Measurements from ENCODE around the gene AUTS2. TPM values are rescaled to one million over a fixed set of nuclear protein-coding genes. Genes with fewer than 3 reads are reported as not detected.

Gene AUTS2
- total RNA-seq, 2 experiments from 2014 or later, result 16.9 to 17.7 TPM

DNA sequence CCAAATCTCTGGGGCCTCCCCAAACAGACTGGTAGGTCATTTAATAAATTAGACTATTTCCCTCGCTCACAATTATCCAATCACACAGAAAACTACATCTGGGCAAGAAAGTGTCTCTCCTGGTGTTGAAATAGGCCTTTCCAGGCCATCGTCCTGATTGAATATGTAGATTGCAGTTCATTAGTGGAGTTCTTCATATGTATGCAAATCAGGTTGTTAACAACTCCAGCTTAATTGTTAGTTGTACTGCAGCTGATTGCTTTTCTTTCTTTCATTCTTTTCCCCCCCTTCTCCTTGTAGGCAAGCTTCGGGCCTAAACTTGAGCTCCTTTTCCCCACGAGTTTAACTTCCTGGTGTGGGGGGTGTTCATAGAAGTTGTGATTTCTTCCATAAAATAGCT is 1174.6 kb downstream of the AUTS2 start:
- CTCF ChIA-PET, result interaction anchor here (0.8 to 1.0 kb wide), 2 partner anchors 8 to 57 kb away, joined by 3 read pairs; no protein-coding TSS in a partner anchor
- Mint-ChIP-seq H3K36me3 (ENCODE audit: low read depth) (peaks cover 10% of the 10 kb centered on the region), H3K4me1 (peaks cover 34% of the 10 kb centered on the region)

GRCh38 chr7:70773406-70773805 is 1175.1 kb downstream of the AUTS2 start:
- CTCF ChIA-PET, result interaction anchor here (0.8 to 1.0 kb wide), 3 partner anchors 9 to 57 kb away, joined by 3 read pairs; no protein-coding TSS in a partner anchor
- POLR2A ChIA-PET, result interaction anchor here (1.4 to 6.4 kb wide), 2 partner anchors 9 to 14 kb away, joined by 4 to 32 read pairs; no protein-coding TSS in a partner anchor
- Mint-ChIP-seq H3K36me3 (ENCODE audit: low read depth) (peaks cover 9% of the 10 kb centered on the region), H3K9me3 (peaks cover 2% of the 10 kb centered on the region), H3K4me3 (no peak overlapping the region), H3K27me3 (no peaks in the 10 kb centered on the region), H3K27ac (no peak overlapping the region), H3K4me1 (peaks cover 38% of the 10 kb centered on the region)
- no peak for DNase-seq

More for the DNA sequence above, 1174.6 kb downstream of the AUTS2 start:
- Mint-ChIP-seq H3K27me3 (no peaks in the 10 kb centered on the region), H3K27ac (no peak overlapping the region), H3K9me3 (peaks cover 2% of the 10 kb centered on the region), H3K4me3 (no peak overlapping the region)
- POLR2A ChIA-PET, result interaction anchor here (6.4 kb wide), 1 partner anchor 9 kb away, joined by 32 read pairs; no protein-coding TSS in a partner anchor
- no peak for DNase-seq

DNA sequence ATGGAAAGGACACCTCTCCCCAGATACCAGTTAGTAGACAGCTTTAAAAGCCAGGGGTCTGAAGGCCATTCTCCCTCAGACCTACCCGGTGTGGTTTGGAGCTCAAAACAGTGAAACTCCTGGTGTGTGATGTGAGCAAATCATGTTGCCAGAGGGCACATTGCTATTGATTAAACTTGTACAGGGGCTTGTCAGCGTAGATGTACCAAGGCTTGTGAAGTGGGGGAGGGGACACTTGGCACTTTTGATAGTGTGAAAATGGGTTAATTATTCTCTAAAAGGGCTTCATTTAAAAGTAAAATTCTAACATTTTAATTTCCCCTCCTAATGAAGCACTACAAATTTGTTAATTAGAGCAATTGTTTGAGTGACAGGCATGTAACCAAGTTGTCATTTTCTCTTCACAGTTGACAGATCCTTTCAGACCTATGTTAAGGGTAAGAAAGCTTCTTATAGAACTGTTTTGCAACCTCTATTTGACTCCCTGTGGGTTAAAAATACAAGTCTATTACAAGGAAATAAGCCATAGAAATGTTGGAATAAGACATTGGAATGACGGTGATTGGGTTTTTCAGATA is 1176.8 kb downstream of the AUTS2 start:
- Mint-ChIP-seq H3K27ac (peak overlapping the region; percentile 40), H3K9me3 (peaks cover 2% of the 10 kb centered on the region), H3K27me3 (no peaks in the 10 kb centered on the region), H3K4me1 (peaks cover 55% of the 10 kb centered on the region), H3K36me3 (ENCODE audit: low read depth) (peaks cover 23% of the 10 kb centered on the region), H3K4me3 (no peak overlapping the region)
- no peak for DNase-seq
- ChIA-PET CTCF (interaction anchor here (0.8 to 3.6 kb wide), 8 partner anchors 11 to 95 kb away, joined by 3 to 16 read pairs (median 4); no protein-coding TSS in a partner anchor), POLR2A (interaction anchor here (1.4 to 6.4 kb wide), 3 partner anchors 11 to 13 kb away, joined by 4 to 75 read pairs (median 32); no protein-coding TSS in a partner anchor)

DNA sequence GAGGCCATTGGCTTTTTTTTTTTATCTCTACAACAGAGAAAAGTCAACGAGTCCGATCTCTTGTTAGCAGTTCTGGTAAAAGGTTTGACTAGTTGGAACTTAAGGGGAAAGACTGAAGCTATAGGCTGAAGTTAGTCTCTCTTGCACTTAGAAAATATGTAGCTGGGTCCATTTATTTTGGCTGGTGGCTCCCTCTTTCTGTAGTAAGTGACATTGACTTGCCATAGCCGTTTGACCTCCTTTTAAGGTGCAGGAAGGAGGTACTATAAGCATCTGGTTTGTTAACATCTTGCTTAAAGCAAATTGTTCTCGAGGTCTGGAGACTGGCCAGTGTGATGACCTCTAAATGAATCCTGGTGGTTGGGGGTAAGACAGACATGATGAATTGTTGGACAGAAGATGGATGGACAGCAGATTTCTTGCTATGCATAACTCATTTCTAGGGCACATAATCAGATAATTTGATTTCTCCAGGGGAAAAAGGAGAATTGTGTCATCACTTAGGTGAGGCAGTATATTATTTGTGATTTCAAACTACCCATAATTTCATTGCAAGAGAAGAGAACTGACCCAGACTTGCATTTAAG is 1177.4 kb downstream of the AUTS2 start:
- Mint-ChIP-seq H3K27me3 (no peaks in the 10 kb centered on the region), H3K9me3 (peaks cover 2% of the 10 kb centered on the region), H3K27ac (peak overlapping the region; percentile 40), H3K36me3 (ENCODE audit: low read depth) (peaks cover 24% of the 10 kb centered on the region), H3K4me3 (no peak overlapping the region), H3K4me1 (peaks cover 56% of the 10 kb centered on the region)
- ChIA-PET CTCF (interaction anchor here (1.2 to 3.6 kb wide), 6 partner anchors 11 to 78 kb away, joined by 3 to 16 read pairs (median 4); no protein-coding TSS in a partner anchor), POLR2A (interaction anchor here (1.5 to 6.4 kb wide), 4 partner anchors 11 to 81 kb away, joined by 4 to 75 read pairs (median 29); no protein-coding TSS in a partner anchor)
- DNase-seq, result no peak

GRCh38 chr7:70776627-70777101 is 1178.4 kb downstream of the AUTS2 start:
- peaks cover 56% of the 10 kb centered on the region for H3K4me1 Mint-ChIP-seq
- no peak overlapping the region for H3K4me3 Mint-ChIP-seq
- peak; percentile 51 for DNase-seq
- H3K27me3 Mint-ChIP-seq, result no peaks in the 10 kb centered on the region
- peaks cover 2% of the 10 kb centered on the region for H3K9me3 Mint-ChIP-seq
- ChIA-PET CTCF (interaction anchor here (0.9 to 3.6 kb wide), 7 partner anchors 10 to 54 kb away, joined by 3 to 16 read pairs (median 4); no protein-coding TSS in a partner anchor), POLR2A (interaction anchor here (1.2 to 6.4 kb wide), 5 partner anchors 11 to 82 kb away, joined by 3 to 75 read pairs (median 26); no protein-coding TSS in a partner anchor)
- H3K27ac Mint-ChIP-seq, result peak overlapping the region; percentile 83
- H3K36me3 Mint-ChIP-seq (ENCODE audit: low read depth), result peaks cover 25% of the 10 kb centered on the region

GRCh38 chr7:70777251-70777650 is 1179.0 kb downstream of the AUTS2 start:
- POLR2A ChIA-PET, result interaction anchor here (1.2 to 6.4 kb wide), 4 partner anchors 10 to 82 kb away, joined by 3 to 75 read pairs (median 29); no protein-coding TSS in a partner anchor
- no peak for DNase-seq
- peak overlapping the region; percentile 83 for H3K27ac Mint-ChIP-seq
- H3K4me1 Mint-ChIP-seq, result peaks cover 56% of the 10 kb centered on the region
- H3K9me3 Mint-ChIP-seq, result no peaks in the 10 kb centered on the region
- H3K4me3 Mint-ChIP-seq, result no peak overlapping the region
- peaks cover 26% of the 10 kb centered on the region for H3K36me3 Mint-ChIP-seq (ENCODE audit: low read depth)
- H3K27me3 Mint-ChIP-seq, result no peaks in the 10 kb centered on the region
- CTCF ChIA-PET, result interaction anchor here (1.0 to 3.6 kb wide), 6 partner anchors 10 to 52 kb away, joined by 3 to 16 read pairs (median 6); no protein-coding TSS in a partner anchor

- peaks cover 56% of the 10 kb centered on the region for H3K4me1 Mint-ChIP-seq
- POLR2A ChIA-PET, result interaction anchor here (0.7 to 6.4 kb wide), 5 partner anchors 9 to 183 kb away, joined by 3 to 75 read pairs (median 26); no protein-coding TSS in a partner anchor
These were observed 1180.3 kb downstream of the AUTS2 start for GRCh38 chr7:70778585-70778984.

DNA sequence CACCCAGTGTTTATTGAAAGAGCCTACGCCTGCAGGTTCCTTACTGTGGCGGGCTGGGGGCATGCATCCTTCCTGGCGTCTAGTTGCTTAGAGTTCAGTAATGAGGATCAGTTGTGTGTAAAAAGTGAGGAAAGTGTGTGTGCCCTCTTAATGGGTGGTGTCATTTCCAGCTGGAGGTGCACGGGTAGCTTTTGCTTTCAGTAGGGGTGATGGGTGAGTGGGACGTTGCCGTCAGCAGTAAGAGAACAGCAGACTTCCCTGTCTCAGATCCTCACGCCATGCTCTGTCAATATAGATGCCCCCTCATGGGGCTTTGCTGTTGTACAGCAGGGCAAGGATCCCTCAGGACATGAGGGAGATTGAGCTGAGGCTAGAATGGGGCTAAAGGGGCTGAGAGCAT is 1181.0 kb downstream of the AUTS2 start:
- H3K4me3 Mint-ChIP-seq, result peak overlapping the region; percentile 62
- H3K27ac Mint-ChIP-seq, result peak overlapping the region; percentile 83
- CTCF ChIA-PET, result interaction anchor here (0.8 to 1.9 kb wide), 6 partner anchors 7 to 120 kb away, joined by 3 to 12 read pairs (median 4); no protein-coding TSS in a partner anchor
- POLR2A ChIA-PET, result interaction anchor here (1.2 to 5.1 kb wide), 3 partner anchors 8 to 84 kb away, joined by 3 to 75 read pairs (median 26); no protein-coding TSS in a partner anchor
- H3K4me1 Mint-ChIP-seq, result peaks cover 53% of the 10 kb centered on the region
- no peaks in the 10 kb centered on the region for H3K27me3 Mint-ChIP-seq
- peaks cover 30% of the 10 kb centered on the region for H3K36me3 Mint-ChIP-seq (ENCODE audit: low read depth)
- DNase-seq, result peak; percentile 30
- no peaks in the 10 kb centered on the region for H3K9me3 Mint-ChIP-seq

More at GRCh38 chr7:70778585-70778984, 1180.3 kb downstream of the AUTS2 start:
- Mint-ChIP-seq H3K4me3 (no peak overlapping the region), H3K27me3 (no peaks in the 10 kb centered on the region), H3K9me3 (no peaks in the 10 kb centered on the region), H3K27ac (peak overlapping the region; percentile 83), H3K36me3 (ENCODE audit: low read depth) (peaks cover 30% of the 10 kb centered on the region)
- CTCF ChIA-PET, result interaction anchor here (0.9 to 1.9 kb wide), 4 partner anchors 8 to 80 kb away, joined by 3 to 12 read pairs (median 4); no protein-coding TSS in a partner anchor
- no peak for DNase-seq

DNA sequence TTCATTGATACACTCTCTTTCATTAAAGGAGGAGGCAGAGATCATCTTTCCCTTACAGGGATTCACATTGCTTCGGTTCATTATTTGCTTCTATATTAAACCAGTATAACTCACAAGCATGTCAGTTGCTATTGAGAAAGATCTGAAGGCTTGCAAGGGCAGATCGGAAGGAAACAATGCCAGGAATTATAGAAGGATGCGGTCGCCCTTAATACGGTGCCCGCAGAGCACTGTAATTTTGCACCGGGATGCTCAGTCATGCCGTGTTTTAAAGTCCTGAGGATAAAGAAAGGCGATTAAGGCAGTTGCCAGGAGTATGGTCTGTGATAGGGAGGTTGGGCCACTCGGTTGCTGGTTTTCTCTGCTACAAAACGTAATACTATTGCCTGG is 1183.6 kb downstream of the AUTS2 start:
- CTCF ChIA-PET, result no interaction called here
- no peak overlapping the region for H3K4me3 Mint-ChIP-seq
- DNase-seq, result no peak
- H3K9me3 Mint-ChIP-seq, result peaks cover 2% of the 10 kb centered on the region
- H3K4me1 Mint-ChIP-seq, result peaks cover 42% of the 10 kb centered on the region
- H3K36me3 Mint-ChIP-seq (ENCODE audit: low read depth), result peaks cover 37% of the 10 kb centered on the region
- no peaks in the 10 kb centered on the region for H3K27me3 Mint-ChIP-seq
- POLR2A ChIA-PET, result no interaction called here
- H3K27ac Mint-ChIP-seq, result no peak overlapping the region

- CTCF ChIA-PET, result no interaction called here
These were observed 1184.5 kb downstream of the AUTS2 start for GRCh38 chr7:70782796-70783195.

DNA sequence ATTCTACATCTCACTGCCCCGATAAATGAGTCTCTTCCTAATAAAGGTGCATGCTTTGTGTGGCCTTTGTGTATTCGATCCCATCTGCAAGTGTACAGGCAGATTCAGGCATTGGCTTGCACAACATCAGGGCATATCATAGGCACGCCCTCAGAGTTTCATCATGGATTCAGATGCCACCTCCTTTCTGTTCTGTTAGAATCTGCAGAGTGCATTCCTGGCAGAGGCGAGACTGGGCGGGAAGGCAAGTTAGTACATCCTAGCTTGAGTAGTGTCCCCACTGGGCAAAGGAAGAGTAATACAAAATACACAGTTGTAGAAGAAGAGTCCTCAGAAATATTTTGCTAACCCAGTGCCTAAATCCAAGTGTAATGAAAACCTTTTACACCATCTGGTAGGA is 1187.2 kb downstream of the AUTS2 start:
- POLR2A ChIA-PET, result interaction anchor here (4.9 kb wide), 1 partner anchor 8 kb away, joined by 75 read pairs; no protein-coding TSS in a partner anchor
- peaks cover 37% of the 10 kb centered on the region for H3K36me3 Mint-ChIP-seq (ENCODE audit: low read depth)

More at GRCh38 chr7:70782796-70783195, 1184.5 kb downstream of the AUTS2 start:
- H3K27me3 Mint-ChIP-seq, result no peaks in the 10 kb centered on the region
- H3K36me3 Mint-ChIP-seq (ENCODE audit: low read depth), result peaks cover 45% of the 10 kb centered on the region
- no peak for DNase-seq
- H3K4me1 Mint-ChIP-seq, result peaks cover 42% of the 10 kb centered on the region
- peaks cover 2% of the 10 kb centered on the region for H3K9me3 Mint-ChIP-seq
- POLR2A ChIA-PET, result no interaction called here
- no peak overlapping the region for H3K27ac Mint-ChIP-seq
- H3K4me3 Mint-ChIP-seq, result no peak overlapping the region

DNA sequence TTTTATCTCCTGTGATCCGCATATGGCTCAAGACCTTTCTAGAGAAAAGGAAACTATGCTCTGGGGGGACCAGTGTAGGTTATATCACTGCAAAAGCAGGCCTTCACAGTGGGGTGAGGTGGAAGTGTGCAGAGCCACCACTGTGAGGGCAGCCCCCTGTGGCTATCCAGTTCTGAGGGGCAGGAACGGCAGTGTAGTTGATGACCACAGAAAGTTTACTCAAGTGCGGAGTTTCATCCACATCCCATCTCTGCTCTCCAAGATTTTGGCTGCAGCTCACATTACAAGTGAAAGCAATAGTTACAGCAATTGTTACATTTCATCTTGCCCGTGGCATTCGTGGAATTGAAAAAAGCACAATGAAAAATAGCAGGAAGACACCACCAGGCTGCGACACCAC is 1187.8 kb downstream of the AUTS2 start:
- peaks cover 42% of the 10 kb centered on the region for H3K36me3 Mint-ChIP-seq (ENCODE audit: low read depth)
- ChIA-PET CTCF (interaction anchor here (1.1 kb wide), 1 partner anchor 7 kb away, joined by 3 read pairs; no protein-coding TSS in a partner anchor), POLR2A (interaction anchor here (4.9 kb wide), 1 partner anchor 8 kb away, joined by 75 read pairs; no protein-coding TSS in a partner anchor)
- H3K27me3 Mint-ChIP-seq, result no peaks in the 10 kb centered on the region
- H3K4me1 Mint-ChIP-seq, result peaks cover 36% of the 10 kb centered on the region
- no peak for DNase-seq
- peak overlapping the region; percentile 93 for H3K27ac Mint-ChIP-seq
- H3K9me3 Mint-ChIP-seq, result peaks cover 7% of the 10 kb centered on the region
- no peak overlapping the region for H3K4me3 Mint-ChIP-seq

More for the DNA sequence above, 1187.2 kb downstream of the AUTS2 start:
- Mint-ChIP-seq H3K27me3 (no peaks in the 10 kb centered on the region), H3K4me3 (no peak overlapping the region), H3K4me1 (peaks cover 36% of the 10 kb centered on the region), H3K27ac (no peak overlapping the region), H3K9me3 (peaks cover 7% of the 10 kb centered on the region)
- CTCF ChIA-PET, result no interaction called here
- DNase-seq, result no peak
